A549 (cell line): ENCODE results near the gene ACCSL. TPM values are rescaled to one million over a fixed set of nuclear protein-coding genes. Genes with fewer than 3 reads are reported as not detected.

ENCODE experiments used
- ATAC-seq, 2 experiments: fragments of 200-7000 bp in 1 of 2; fragments of >200 bp in 1 of 2; cut with Nextera tagmentation in 1 of 2; cut with Tn5 transposase in 1 of 2; 3 replicates each; pipeline versions ENCODE4 v1.8.0 to v1.9.1; 2018 to 2020; ENCODE audit warnings: mild to moderate bottlenecking in 1 of 2, moderate library complexity in 1 of 2
- CTCF ChIA-PET: fragments of 300-600 bp; sonication (Branson Sonifier 250); formaldehyde crosslinking; extraction: SDS; loops from one replicate; lab custom pipeline; 2021; ENCODE audit warnings: antibody characterized with exemption, inconsistent platforms; lab: Yijun Ruan, JAX
- POLR2A ChIA-PET: fragments of 350-600 bp; formaldehyde crosslinking; extraction: SDS; loops from one replicate; lab custom pipeline; 2021; ENCODE audit warnings: antibody characterized with exemption, inconsistent platforms; lab: Yijun Ruan, JAX
- DNase-seq, 2 experiments: peaks; one replicate each; pipeline versions ENCODE4 v3.0.0 to v3.0.0-alpha.2; 2011 to 2016; ENCODE audit warnings: low read depth in 1 of 2, low spot score in 1 of 2
- FAIRE-seq: peaks from 2 replicates; lab custom pipeline; 2011; peaks lifted over from hg19 to GRCh38; lab: Jason Lieb, UNC
- H3K27ac ChIP-seq, 2 experiments: fragments of >200 bp; sonication (Bioruptor Twin); formaldehyde crosslinking; 3 replicates each; pipeline ENCODE4 v1.5.1; 2016 to 2017
- H3K4me1 ChIP-seq: fragments of >200 bp; sonication (Bioruptor Twin); formaldehyde crosslinking; 3 replicates; pipeline ENCODE4 v1.6.1; 2016
- H3K4me2 ChIP-seq: fragments of >200 bp; sonication (Bioruptor Twin); formaldehyde crosslinking; 3 replicates; pipeline ENCODE4 v1.6.1; 2016
- H3K4me3 ChIP-seq: fragments of >200 bp; sonication (Bioruptor Twin); formaldehyde crosslinking; 3 replicates; pipeline ENCODE4 v1.5.1; 2016
- H3K9me3 ChIP-seq: fragments of >200 bp; sonication (Bioruptor Twin); formaldehyde crosslinking; 3 replicates; pipeline ENCODE4 v1.6.1; 2016
- CBX2 ChIP-seq: fragments of 200-600 bp; sonication (generic); IDR thresholded peaks from 2 replicates; pipeline ENCODE4 v1.6.1; 2016; ENCODE audit warnings: low read depth, mild to moderate bottlenecking, borderline replicate concordance
- CTCF ChIP-seq: fragments of >200 bp; sonication (Bioruptor Twin); formaldehyde crosslinking; IDR thresholded peaks from 3 replicates; pipeline ENCODE4 v1.5.1; 2016
- E2F6 ChIP-seq: IDR thresholded peaks from 2 replicates; pipeline ENCODE4 v1.6.1; 2012; ENCODE audit warnings: low read depth, borderline replicate concordance
- ESRRA ChIP-seq: fragments of 150-350 bp; IDR thresholded peaks from 2 replicates; pipeline ENCODE4 v1.6.1; 2014; ENCODE audit warnings: mild to moderate bottlenecking, low read length, borderline replicate concordance
- FOXS1 ChIP-seq: fragments of 250-450 bp; sonication (Bioruptor Pico); IDR thresholded peaks from 2 replicates; pipeline ENCODE4 v1.5.0; 2020; ENCODE audit warnings: mild to moderate bottlenecking, moderate library complexity
- GATA3 ChIP-seq: IDR thresholded peaks from 2 replicates; pipeline ENCODE4 v1.6.1; 2012; ENCODE audit warnings: borderline replicate concordance
- HES2 ChIP-seq: fragments of >200 bp; sonication (Bioruptor Twin); formaldehyde crosslinking; IDR thresholded peaks from 2 replicates; pipeline ENCODE4 v1.6.1; 2016
- HMGXB4 ChIP-seq: fragments of 250-450 bp; sonication (Bioruptor Pico); IDR thresholded peaks from 2 replicates; pipeline ENCODE4 v1.5.0; 2021; ENCODE audit warnings: mild to moderate bottlenecking, moderate library complexity, borderline replicate concordance
- HOXA7 ChIP-seq: fragments of 250-450 bp; sonication (Bioruptor Pico); IDR thresholded peaks from 2 replicates; pipeline ENCODE4 v1.5.0; 2020; ENCODE audit warnings: mild to moderate bottlenecking, moderate library complexity
- MAX ChIP-seq: IDR thresholded peaks from 2 replicates; pipeline ENCODE4 v1.6.1; 2012
- MAZ ChIP-seq: fragments of 150-350 bp; IDR thresholded peaks from 2 replicates; pipeline ENCODE4 v1.6.1; 2014; ENCODE audit warnings: antibody characterized with exemption, low read depth, low read length, borderline replicate concordance
- NFE2L2 ChIP-seq: fragments of 150-350 bp; conservative IDR thresholded peaks from 2 replicates; pipeline ENCODE4 v1.6.1; 2014; ENCODE audit warnings: low read length
- NPAS2 ChIP-seq: fragments of 250-450 bp; sonication (Bioruptor Pico); IDR thresholded peaks from 2 replicates; pipeline ENCODE4 v1.8.0; 2022; ENCODE audit warnings: mild to moderate bottlenecking, moderate library complexity, borderline replicate concordance
- POLR2A ChIP-seq: IDR thresholded peaks from 2 replicates; pipeline ENCODE4 v1.6.1; 2012; ENCODE audit warnings: mild to moderate bottlenecking, low read length
- RAD21 ChIP-seq, 2 experiments: fragments of >200 bp in 1 of 2; sonication (Bioruptor Twin) in 1 of 2; formaldehyde crosslinking in 1 of 2; IDR thresholded peaks in 1 of 2; conservative IDR thresholded peaks in 1 of 2; 2 replicates in 1 of 2; 3 replicates in 1 of 2; pipeline ENCODE4 v1.6.1; 2012 to 2018; ENCODE audit warnings: inconsistent platforms in 1 of 2
- TP53 ChIP-seq: fragments of 250-450 bp; sonication (Bioruptor Pico); IDR thresholded peaks from 2 replicates; pipeline ENCODE4 v1.5.0; 2021; ENCODE audit warnings: mild to moderate bottlenecking, moderate library complexity
- ZC3H11A ChIP-seq: fragments of 450-650 bp; IDR thresholded peaks from 2 replicates; pipeline ENCODE4 v1.6.1; 2014; ENCODE audit warnings: antibody characterized with exemption, mild to moderate bottlenecking
- ZSCAN20 ChIP-seq: fragments of 250-450 bp; sonication (Bioruptor Pico); IDR thresholded peaks from 2 replicates; pipeline ENCODE4 v1.8.0; 2022; ENCODE audit warnings: mild to moderate bottlenecking, moderate library complexity
- WGBS: methylation state at CpG from one replicate; pipeline ENCODE4 v1.1.6; 2017; ENCODE audit errors: missing lambda C conversion rate; 5-methylcytosine and 5-hydroxymethylcytosine counted together
- polyA plus RNA-seq, 4 experiments: library from polyadenylated mRNA; depleted of rRNA in 3 of 4; stranded (reverse); fragments of >200 nt; fragmentation: RNase III in 1 of 4; extraction: RNeasy Plus Mini Kit Qiagen cat#74134 plus additional on column Dnase treatment in 1 of 4; gene quantifications; 2 replicates in 3 of 4; 3 replicates in 1 of 4; pipeline ENCODE4 v1.2.3, GENCODE V29; 2011 to 2017

The ACCSL gene
- polyA plus RNA-seq, 2 of the 4 experiments (the other 2 are of a cell fraction) = not detected

GRCh38 chr11:44005956-44006355 lies 41.8 kb upstream of the ACCSL start:
- H3K9me3 ChIP-seq = no peaks in the 10 kb centered on the region
- no peak overlapping the region for H3K4me2 ChIP-seq
- TF ChIP-seq ESRRA (no peak), NPAS2 (CRISPR knock-in tag) (no peak), E2F6 (no peak), MAX (no peak), HES2 (no peak), GATA3 (no peak), POLR2A (no peak), TP53 (CRISPR knock-in tag) (no peak), CBX2 (no peak), ZSCAN20 (CRISPR knock-in tag) (no peak), CTCF (no peak), HMGXB4 (CRISPR knock-in tag) (no peak), FOXS1 (CRISPR knock-in tag) (no peak)
- ChIA-PET CTCF (interaction anchor here (0.9 to 1.6 kb wide), 5 partner anchors 8 to 116 kb away, joined by 3 to 6 read pairs (median 3); no protein-coding TSS in a partner anchor), POLR2A (no interaction called here)
- no CpG with 5 or more reads among the region's 1 CpG for whole genome bisulfite sequencing
- FAIRE-seq (no peak), DNase-seq (no peak), ATAC-seq (no peak)
- H3K4me1 ChIP-seq = no peaks in the 10 kb centered on the region
- no peak overlapping the region for H3K4me3 ChIP-seq
- H3K27ac ChIP-seq = no peak overlapping the region

- WGBS = 70% methylated on average over 11 of the region's 11 CpGs
- Histone ChIP-seq H3K9me3 (no peaks in the 10 kb centered on the region), H3K27ac (no peak overlapping the region), H3K4me1 (no peaks in the 10 kb centered on the region), H3K4me2 (no peak overlapping the region), H3K4me3 (no peak overlapping the region)
- DNase-seq (no peak), FAIRE-seq (no peak), ATAC-seq (no peak)
- ChIA-PET POLR2A (no interaction called here), CTCF (interaction anchor here (0.9 to 1.4 kb wide), 3 partner anchors 7 to 117 kb away, joined by 3 to 4 read pairs (median 3); no protein-coding TSS in a partner anchor)
- TF ChIP-seq NFE2L2 (no peak), POLR2A (no peak), RAD21 (conservative IDR thresholded peaks at IDR 0.05 in 1 of 2, IDR thresholded peaks at IDR 0.05 in 1 of 2) (no peak), HOXA7 (no peak), ZC3H11A (no peak), MAZ (no peak), HES2 (no peak)
Observed at GRCh38 chr11:44006917-44007361, 40.8 kb upstream of the ACCSL start.
